ENCODE results near the gene BBS12. TPM values are rescaled to one million over a fixed set of nuclear protein-coding genes. Genes with fewer than 3 reads are reported as not detected.
A peak's percentile ranks its signal among the peaks of the same experiment; 100 is the strongest.

Gene BBS12
- total RNA-seq, 3 donors from 2014 or later (not counting 1 experiment from before 2014, with no cell fraction given): 0.85 to 1.9 (median 1.8) TPM

- Histone ChIP-seq H3K36me3 (ENCODE audit: control insufficient read depth, insufficient read depth, low read length) (no peaks in the 10 kb centered on the region), H3K4me1 (ENCODE audit: control insufficient read depth, insufficient read depth, low read length) (no peaks in the 10 kb centered on the region), H3K4me3 (ENCODE audit: low read length) (no peak overlapping the region), H3K27ac (ENCODE audit: low read length) (no peak overlapping the region), H3K27me3 (ENCODE audit: control insufficient read depth, insufficient read depth, low read length) (no peaks in the 10 kb centered on the region), H3K9me3 (ENCODE audit: control insufficient read depth, insufficient read depth, low read length) (no peaks in the 10 kb centered on the region)
- intact Hi-C loops (cut with micrococcal nuclease): no loop called here
- Mint-ChIP-seq H3K27me3 (ENCODE audit: low read depth in 2 of 2) (peaks cover 8 to 32% of the 10 kb centered on the region in 2 donors), H3K4me1 (no peaks in the 10 kb centered on the region), H3K4me3 (no peak overlapping the region), H3K36me3 (no peaks in the 10 kb centered on the region), H3K9me3 (no peaks in the 10 kb centered on the region), H3K27ac (no peak overlapping the region)
- no peak for TF ChIP-seq CTCF (IDR thresholded peaks at IDR 0.05)
- 33% methylated on average over 2 of the region's 3 CpGs for WGBS (ENCODE audit: insufficient coverage)
- no peak for DNase-seq
- no peak for ATAC-seq
These were observed 39.6 kb upstream of the BBS12 start for GRCh38 chr4:122692641-122693520.

GRCh38 chr4:122695226-122695625 lies 37.3 kb upstream of the BBS12 start:
- WGBS (ENCODE audit: insufficient coverage): 75% methylated on average over 1 of the region's 2 CpGs
- ATAC-seq: no peak
- DNase-seq: no peak
- Histone ChIP-seq H3K4me3 (ENCODE audit: low read length) (no peak overlapping the region), H3K27me3 (ENCODE audit: control insufficient read depth, insufficient read depth, low read length) (no peaks in the 10 kb centered on the region), H3K36me3 (ENCODE audit: control insufficient read depth, insufficient read depth, low read length) (no peaks in the 10 kb centered on the region), H3K4me1 (ENCODE audit: control insufficient read depth, insufficient read depth, low read length) (no peaks in the 10 kb centered on the region), H3K27ac (ENCODE audit: low read length) (no peak overlapping the region), H3K9me3 (ENCODE audit: control insufficient read depth, insufficient read depth, low read length) (no peaks in the 10 kb centered on the region)
- Mint-ChIP-seq H3K27ac (no peak overlapping the region), H3K36me3 (no peaks in the 10 kb centered on the region), H3K4me1 (no peaks in the 10 kb centered on the region), H3K9me3 (no peaks in the 10 kb centered on the region), H3K4me3 (no peak overlapping the region), H3K27me3 (ENCODE audit: low read depth in 2 of 2) (peaks cover 8 to 30% of the 10 kb centered on the region in 2 donors)
- no peak for TF ChIP-seq CTCF (IDR thresholded peaks at IDR 0.05)
- intact Hi-C loops (cut with micrococcal nuclease): no loop called here

- H3K9me3 Mint-ChIP-seq: no peaks in the 10 kb centered on the region
- Histone ChIP-seq H3K4me1 (ENCODE audit: control insufficient read depth, insufficient read depth, low read length) (no peaks in the 10 kb centered on the region), H3K27me3 (ENCODE audit: control insufficient read depth, insufficient read depth, low read length) (no peaks in the 10 kb centered on the region), H3K9me3 (ENCODE audit: control insufficient read depth, insufficient read depth, low read length) (no peaks in the 10 kb centered on the region), H3K36me3 (ENCODE audit: control insufficient read depth, insufficient read depth, low read length) (no peaks in the 10 kb centered on the region), H3K27ac (ENCODE audit: low read length) (no peak overlapping the region), H3K4me3 (ENCODE audit: low read length) (no peak overlapping the region)
- 78% methylated on average over 8 of the region's 8 CpGs for WGBS (ENCODE audit: insufficient coverage)
- no peaks in the 10 kb centered on the region for H3K36me3 Mint-ChIP-seq
- intact Hi-C loops (cut with micrococcal nuclease): no loop called here
- no peak overlapping the region for H3K4me3 Mint-ChIP-seq
- TF ChIP-seq CTCF (IDR thresholded peaks at IDR 0.05): no peak
- ATAC-seq (peak in 1 of 3 donors; percentile 27), DNase-seq (no peak)
- H3K27me3 Mint-ChIP-seq (ENCODE audit: low read depth in 2 of 2): peaks cover 13 to 25% of the 10 kb centered on the region in 2 donors
- H3K27ac Mint-ChIP-seq: no peak overlapping the region
- H3K4me1 Mint-ChIP-seq: no peaks in the 10 kb centered on the region
These were observed 32.3 kb upstream of the BBS12 start for GRCh38 chr4:122700178-122700725.
